HG03064 (cell line): ENCODE data around the gene CHD1L.
"Not testable (repeated sequence)": the region's sequence is repeated elsewhere in the genome, so short reads cannot be mapped to it uniquely, and the experiment has no call there.

ENCODE experiments used
- ATAC-seq: cut with Tn5 transposase; IDR thresholded peaks from one replicate; pipeline ENCODE4 v1.9.1; 2021; ENCODE audit warnings: low read depth; ENCODE audit not compliant: unreplicated experiment

The CHD1L gene

DNA sequence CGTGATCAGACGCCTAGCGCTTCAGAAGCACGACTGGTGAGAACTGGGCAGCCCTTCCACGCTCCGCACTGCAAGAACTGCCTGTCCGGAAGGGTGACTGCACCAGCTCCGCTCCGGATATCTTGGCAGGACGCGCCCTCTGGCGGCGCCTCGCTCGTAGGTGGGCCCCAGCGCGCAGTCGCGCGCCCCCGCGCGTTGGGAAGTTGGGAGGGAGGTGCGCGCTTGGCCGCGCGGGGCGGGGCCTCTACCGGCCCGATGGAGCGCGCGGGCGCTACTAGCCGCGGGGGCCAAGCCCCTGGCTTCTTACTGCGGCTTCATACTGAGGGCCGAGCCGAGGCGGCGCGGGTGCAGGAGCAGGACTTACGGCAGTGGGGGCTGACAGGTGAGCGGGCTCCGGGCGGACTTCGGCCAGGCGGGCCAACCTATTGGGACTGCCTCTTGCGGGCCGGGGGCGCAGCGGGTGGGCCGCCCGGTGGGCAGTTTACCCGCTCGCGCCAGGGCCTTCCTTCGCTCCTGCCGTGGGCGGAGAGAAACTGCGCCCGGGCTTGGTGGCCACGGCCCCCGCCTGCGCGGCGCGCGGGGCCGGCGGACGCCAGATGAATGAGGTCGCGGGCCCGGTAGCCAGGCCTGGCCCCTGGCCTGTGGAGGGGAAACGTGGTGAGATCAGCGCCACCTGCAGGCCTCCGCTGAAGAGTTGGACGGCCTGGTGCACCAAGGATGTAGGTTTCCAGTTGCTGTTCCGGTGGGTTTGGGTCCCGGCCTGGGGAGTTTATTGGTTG is at the start of gene CHD1L:
Gene CHD1L (plus strand): TSS at position 236 of the 779 bp plus-strand sequence. CDS start 20 bp downstream, at position 256.
- ATAC-seq = peak; percentile 81

DNA sequence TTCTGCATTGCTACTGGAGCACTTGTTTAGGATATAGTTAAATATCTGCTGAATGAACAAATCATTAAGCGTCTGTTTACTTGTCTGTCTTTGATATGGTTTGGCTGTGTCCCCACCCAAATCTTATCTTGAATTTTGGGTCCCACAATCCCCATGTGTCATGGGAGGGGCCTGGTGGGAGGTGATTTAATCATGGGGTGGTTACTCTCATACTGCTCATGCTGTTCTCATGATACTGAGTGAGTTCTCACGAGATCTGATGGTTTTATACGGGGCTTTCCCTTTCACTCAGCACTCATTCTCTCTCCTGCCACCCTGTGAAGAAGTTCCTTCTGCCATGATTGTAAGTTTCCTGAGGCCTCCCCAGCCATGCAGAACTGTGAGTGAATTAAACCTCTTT is 45.2 kb upstream of the CHD1L start:
- not testable (repeated sequence) for ATAC-seq

DNA sequence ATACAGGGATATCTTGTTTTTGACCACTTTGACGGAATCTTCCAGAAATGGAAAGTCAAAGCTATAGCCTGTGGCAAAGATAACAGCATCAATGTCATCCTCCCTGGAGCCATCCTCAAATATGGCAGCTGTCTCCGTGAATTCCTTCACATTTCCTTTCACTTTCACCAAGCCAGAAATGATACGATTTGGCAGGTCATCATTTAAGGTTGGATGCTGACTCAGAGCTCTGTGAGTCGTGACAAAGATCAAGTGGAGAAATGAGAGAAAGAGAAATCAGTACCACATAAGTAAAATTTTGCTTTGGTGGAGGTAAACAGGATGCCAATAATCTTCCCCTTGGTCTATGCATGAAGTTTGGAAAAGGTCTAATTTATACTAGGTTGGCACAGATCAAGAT is 41.2 kb upstream of the CHD1L start:
- no peak for ATAC-seq

DNA sequence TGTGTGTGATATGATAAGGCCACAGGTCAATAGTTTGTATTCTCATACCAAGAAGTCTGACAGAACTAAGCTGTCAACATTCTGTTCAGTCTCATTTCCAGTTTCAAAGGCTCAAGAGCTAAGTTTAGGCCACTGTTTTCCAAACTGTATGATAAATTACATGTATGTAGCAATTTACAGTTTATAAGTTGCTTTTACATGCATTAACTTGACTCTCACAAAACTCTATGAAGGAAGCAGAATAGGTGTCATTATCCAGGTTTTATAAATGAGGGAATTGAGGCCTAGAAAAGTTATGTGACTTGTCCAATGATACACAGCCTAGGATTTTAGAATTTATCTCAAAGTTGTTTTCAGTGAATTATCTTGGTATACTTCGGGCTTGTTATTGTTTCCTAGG is 40.7 kb upstream of the CHD1L start:
- ATAC-seq = no peak

DNA sequence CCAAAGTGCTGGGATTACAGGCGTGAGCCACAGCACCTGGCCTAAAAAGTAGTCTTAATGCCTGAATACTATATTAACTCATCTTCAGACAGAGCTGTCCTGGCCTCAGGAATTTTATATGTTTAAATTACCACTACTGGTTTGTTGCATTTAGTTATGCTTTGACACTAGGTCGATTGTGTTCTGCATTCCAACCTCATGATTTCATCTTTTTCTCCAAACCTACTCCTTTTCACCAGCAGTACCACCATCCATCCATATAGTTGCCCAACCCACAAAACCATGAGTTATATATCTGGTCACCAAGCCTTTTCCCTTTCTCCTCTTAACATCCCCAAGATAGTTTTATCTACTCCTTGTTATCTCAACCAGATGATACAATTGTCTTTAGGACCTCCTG is 39.9 kb upstream of the CHD1L start:
- ATAC-seq = no peak

DNA sequence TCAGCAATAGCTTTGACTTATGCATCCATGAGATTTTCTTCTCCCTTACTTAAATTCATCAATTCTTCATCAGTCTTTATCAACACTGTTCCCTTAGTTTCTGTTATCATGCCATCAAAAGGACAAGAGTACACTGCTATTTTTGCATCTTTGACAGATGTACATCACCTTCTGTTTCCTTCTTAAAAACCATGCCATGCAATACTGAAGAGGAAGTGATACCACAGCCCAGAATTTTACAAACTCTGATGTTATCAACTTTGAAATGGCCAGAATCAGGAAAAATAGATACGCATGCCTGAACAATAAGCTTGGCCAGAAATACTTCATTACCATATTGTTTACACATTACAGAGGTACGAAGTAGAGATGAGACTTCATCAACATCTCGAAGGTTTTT is 38.4 kb upstream of the CHD1L start:
- ATAC-seq = no peak

DNA sequence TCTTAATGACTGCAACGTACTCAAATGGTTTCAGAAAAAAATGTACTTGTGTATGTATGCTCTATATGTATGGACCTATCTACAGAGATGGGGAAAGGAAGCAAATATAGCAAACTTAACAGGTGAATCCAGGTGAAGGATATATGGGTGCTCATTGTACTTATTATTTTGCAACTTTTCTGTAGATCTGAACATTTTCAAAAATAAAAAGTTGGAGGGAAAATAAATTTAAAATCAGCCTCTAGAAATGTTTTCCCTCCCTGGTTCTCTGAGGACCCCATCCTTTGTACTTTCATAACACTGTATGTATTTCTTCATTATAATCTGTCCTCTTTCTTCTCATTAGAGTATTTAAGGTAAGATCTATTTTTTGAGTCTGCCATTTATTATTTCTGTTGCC is 35.3 kb upstream of the CHD1L start:
- ATAC-seq = no peak

DNA sequence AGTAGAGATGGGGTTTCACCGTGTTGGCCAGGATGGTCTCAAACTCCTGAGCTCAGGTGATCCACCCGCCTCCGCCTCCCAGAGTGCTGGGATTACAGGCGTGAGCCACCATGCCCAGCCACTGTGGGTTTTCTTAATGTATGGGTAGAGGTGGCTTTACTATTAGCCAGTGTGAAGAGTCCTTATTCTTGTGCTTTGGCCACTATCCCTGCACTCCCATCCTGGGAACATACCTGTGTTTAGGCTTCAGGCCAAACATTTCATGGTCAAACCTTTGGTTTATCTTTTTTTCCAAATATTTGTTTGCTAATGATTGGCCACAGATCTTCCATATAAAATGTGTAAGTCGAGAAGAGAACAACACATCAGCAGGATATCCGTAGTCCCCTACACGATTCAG is 33.9 kb upstream of the CHD1L start:
- ATAC-seq = no peak

DNA sequence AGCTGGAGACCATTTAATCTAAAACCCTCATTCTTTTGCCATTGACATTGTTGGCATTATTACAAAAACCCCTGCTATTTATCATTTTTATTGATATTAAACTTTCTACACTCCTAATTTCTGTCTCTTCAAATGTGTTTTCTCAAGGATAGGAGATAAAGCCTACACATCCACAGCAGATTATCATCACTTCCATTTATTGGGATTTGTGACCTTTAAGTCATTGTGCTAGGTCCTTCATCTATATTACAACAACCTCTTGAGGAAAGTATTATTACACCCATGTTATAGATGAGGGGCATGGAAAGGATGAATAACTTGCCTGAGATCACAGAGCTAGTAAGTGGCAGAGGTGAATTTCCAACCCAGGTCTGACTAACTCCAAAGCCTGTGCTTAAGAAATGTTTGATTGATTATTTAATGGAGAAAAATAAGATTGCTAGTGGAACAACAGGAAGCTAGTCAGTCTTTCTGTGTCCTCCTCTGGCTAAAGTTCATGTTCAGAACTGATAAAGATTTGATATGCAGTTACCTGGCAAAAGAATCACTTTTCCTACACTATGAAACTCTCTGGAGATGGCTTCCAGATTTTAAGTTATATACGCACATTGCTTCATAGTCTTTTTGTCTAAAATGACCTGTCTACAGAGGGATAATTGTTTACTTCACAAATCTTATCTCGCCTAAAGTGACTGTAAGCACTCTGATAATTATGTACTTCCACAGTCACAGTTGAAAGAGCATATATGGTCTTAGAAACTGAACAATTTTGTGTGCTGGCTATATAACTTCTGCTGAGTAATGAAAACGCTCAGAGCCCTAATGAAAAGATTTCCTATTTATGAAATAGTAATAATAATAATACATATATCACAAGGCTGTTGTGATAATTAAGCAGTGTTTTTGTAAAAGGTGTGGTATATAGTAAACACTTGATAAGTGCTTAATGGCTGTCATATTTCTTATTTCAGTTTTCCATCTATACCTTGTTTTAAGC is 32.4 kb upstream of the CHD1L start:
- ATAC-seq = no peak

DNA sequence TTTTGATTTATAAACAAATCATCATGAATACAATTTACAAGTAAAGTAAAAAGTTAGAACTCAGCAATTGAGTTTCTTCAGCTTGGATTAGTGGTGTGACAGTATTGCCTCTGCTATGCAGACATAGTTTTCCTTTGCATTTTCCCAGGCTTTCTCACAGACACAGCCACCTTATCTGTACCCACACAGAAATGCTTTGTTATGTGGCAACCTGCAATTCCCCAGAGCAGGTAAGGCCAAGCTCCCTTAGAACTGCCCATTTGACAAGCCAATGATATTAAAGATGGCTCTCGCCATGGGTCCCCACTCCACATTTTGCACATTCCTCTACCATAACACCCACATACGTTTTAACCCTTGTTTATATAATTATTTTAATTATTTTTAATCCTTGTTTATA is 31.5 kb upstream of the CHD1L start:
- ATAC-seq = no peak

DNA sequence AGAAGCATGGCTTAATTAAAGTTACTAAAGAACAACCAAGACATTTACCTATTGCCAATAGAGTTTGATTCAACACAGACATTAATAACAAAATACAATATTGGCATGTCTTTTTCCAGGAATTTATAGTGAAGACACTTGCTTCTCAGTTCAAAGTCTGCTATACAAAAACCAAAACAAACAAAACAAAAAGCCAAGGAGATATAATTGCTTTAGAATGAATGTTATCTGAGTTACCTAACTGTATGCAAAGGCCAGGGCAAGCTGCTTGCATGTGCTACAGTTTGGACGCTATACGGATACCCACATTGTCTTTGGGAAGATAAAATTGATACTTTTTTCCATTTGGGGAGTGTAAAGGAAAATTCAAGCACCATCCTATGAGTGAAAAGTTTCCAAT is 30.9 kb upstream of the CHD1L start:
- ATAC-seq = no peak

DNA sequence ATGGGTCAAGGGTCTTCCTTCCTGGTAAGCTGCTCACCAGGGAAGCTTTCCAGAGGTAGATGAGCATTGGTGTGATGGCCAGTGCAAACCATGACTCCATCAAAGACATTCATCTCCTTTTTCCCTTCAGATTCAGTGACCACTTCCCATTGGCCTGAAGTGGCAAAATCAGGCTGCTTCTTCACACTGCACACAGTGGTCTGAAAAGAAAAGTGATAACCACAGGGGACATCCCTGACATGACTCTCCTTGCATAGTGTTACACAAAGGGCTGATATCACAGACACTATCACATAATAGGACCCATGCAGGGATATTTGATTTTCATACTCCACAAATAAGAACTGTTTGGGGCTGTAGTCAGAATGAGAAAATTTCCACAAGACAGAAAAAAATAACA is 29.2 kb upstream of the CHD1L start:
- ATAC-seq = no peak

DNA sequence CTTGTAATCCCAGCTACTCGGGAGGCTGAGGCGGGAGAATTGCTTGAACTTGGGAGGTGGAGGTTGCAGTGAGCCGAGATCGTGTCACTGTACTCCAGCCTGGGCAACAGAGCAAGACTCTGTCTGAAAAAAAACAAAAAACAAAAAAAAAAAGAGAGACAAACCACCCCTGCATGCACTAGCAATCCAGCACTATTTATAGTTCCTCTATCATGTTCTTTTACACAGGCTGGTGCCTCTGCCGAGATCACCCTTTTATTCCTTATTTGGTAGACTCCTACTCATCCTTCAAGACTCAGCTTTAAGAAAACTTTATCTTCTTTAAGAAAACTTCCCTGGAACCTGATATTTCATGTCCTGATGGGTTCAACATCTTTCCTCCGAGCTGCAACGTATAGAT is 28.2 kb upstream of the CHD1L start:
- no peak for ATAC-seq

DNA sequence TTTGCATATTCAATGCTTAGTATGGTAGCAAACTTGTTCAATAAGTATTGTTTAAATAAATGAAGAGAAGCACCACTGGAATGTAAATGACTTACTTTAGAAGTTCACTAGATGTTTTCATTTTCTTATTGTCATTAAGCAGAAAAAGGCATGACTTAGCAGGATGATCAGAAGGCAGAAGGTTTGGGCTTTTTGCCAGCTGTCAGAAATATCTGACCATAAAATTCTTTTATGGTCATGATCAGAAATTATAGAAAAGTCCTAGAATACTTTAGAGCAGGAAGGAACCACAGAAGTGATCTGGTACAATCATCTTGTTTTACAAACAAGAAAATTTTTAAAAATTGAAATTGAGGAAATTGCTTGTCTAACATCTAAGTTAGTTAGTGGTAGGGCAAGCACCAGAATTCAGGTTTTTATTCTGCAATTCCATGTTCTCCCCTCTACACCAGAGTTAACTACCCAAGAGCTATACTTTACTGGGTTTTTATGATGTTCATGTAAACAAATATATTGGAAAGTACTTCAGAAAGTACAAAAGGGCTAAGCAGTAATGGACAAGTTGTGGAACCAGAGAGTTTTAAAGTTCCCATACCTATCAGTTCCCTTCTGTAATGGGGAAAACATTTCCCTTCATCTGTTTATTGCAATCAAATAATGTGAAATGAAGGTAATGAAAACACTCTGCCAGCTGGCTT is 27.5 kb upstream of the CHD1L start:
- ATAC-seq = no peak

DNA sequence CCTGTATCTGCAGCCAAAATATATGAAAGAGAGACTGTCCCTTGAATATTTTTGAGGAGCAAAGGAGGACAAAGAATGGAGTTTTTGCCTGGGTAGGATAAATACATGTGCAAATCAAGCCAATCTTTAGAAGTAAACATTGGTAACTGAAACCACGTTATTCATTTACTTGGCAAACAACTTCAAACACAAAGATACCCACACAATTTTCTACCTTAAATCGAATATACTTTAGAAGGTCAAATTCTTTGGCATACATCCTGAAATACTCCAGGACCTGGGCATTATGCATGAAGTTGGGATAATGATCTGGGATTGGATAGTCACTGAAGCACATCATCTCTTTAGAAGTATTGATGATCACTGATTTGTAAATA is 27.0 kb upstream of the CHD1L start:
- no peak for ATAC-seq

DNA sequence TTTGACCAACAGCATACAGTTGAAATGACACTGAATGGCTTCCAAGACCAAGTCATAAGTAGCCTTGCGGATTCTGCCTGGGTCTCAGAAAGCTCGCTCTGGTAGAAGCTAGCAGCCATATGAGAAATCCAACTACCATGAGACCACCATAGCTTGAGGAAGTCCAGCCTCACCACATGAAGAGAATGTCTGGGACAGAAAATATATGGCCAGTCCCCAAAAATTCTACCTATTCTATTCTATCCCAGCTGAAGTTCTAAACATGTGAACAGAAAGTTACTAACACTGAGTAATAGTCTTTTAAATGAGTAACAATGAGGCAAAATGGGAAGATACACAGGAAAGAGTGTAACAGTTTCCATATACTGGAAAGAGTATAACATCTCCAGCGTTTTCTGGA is 26.4 kb upstream of the CHD1L start:
- no peak for ATAC-seq

DNA sequence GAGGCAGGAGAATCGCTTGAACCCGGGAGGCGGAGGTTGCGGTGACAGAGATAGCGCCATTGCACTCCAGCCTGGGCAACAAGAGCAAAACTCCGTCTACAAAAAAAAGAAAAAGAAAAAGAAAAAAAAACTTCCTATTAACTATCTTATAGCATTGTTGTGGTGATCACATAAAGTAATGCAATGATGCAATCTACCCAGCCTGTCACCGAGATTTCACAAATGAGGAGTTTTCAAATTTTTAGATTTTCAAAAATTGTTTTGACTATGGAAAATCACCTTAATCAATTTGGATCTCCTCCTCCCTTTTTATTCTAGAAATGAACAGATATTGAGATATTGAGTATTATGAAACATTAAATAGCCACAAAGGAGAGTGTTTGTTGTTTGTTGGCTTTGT is 25.3 kb upstream of the CHD1L start:
- ATAC-seq = no peak

DNA sequence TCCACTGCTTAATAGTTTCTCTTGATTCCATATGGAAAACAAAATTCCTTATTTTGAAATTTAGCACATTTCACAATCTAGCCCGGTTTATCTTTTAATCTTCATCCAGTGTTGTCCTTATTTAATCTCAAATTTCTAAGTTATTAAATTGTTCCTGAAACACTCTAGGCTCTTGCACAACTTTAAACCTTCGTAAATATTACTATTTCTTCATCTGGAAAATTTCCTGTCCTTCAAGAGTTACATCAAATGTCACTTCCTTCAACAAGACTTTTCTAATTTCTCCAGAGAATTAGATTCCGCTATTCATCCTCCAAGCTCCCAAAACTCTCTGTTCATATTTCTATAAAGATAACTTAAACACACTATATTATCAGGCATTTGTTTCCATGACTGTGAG is 23.9 kb upstream of the CHD1L start:
- ATAC-seq = no peak

DNA sequence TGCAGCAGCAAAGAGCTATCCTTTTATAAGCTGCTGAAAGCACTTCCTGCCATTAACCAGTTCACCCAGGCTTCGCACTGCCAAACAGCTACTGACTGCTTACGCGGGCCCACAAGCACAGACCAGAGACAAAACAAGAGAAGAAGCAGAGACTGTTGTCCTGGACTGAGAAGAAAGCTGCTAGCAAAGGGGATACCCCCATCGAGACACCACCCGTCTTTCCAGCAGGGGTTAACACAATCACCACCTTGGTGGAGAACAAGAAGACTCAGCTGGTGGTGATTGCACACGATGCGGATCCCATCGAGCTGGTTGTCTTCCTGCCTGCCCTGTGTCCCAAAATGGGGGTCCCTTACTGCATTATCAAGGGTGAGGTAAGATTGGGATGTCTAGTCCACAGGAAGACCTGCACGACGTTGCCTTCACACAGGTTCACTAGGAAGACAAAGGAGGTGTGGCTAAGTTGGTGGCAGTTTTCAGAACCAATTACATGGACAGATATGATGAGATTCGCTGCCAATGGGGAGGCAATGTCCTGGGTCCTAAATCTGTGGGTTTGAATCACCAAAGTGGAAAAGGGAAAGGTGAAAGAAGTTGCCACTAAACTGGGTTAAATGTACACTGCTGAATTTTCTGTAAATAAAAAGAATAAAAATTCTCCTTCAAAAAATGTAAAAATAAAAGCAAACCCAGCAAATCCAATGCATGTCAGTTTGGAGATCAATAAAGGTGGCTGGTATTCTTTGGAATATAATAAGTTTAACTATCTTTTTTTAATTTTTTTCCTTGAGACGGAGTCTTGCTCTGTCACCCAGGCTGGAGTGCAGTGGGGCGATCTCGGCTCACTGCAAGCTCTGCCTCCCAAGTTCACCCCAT is 18.5 kb upstream of the CHD1L start:
- ATAC-seq = no peak

DNA sequence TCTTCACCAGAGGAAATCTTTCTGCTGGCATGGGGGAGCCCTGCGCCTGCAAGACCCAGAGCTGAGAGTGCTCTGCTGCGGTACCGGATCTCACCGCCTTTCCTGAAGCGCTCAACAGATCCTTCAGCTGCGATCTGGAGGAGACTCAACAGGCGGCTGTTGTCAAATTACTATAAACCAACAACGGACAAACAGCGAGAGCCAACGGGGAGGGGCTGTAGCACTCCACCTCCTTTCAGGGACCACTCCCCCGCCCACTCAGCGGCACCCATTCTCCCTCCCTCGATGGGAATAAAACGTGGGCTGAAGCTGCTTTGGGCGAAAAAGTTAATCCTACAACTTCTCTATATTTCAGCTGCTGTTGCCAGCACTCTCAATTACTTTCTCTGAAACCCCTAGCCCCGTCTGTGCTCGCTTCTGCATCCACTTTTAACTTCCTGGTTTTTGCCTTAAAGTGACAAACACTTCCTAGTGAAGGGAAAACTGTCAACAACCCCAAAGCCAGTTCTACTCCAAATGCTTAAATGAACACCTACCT is 17.2 kb upstream of the CHD1L start, which contains the start of gene FMO5:
Gene FMO5 (minus strand): TSS at position 147 of the 538 bp plus-strand sequence. CDS start 310 bp downstream, outside the sequence.
- no peak for ATAC-seq
